ENCODE data around the gene CEACAM6.

Gene CEACAM6

DNA sequence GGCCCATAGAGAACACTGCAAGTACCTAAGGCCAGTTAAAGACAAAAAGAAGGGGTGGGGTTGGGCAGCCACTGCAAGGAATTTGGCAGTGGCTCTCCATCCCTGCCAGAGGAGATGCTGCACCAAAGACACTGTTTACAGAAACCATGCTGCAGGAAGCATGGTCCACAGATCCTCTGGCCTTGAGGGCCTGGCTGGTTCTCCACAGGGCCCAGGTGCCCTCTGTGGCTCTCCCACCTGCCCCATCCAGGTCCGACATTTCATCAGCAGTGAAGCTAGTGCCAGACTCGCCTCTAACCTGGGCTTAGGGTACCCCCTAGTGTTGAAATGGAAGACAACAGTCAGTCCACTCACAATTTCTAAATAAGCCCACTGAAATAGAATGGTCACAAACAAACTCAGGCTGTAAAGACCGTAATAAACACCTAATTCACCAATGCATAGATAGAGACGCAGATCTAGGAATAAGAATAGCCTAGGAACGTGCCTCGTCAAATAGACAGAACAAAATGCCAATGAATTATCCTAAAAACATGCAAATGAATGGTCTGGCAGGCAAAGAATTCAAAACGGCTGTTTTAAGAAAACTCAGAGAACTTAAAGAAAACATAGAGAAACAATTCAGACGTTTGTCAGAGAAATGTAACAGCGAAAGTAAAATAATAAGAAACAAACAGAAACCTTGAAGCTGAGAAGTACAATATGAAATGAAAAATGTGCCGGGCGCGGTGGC is 65.8 kb downstream of the CEACAM6 start:
- H3K4me3 ChIP-seq (ENCODE audit: low read length), result no peak overlapping the region
- DNase-seq (ENCODE audit: low read depth), result peak; percentile 63
- TF ChIP-seq, protein P1, sequence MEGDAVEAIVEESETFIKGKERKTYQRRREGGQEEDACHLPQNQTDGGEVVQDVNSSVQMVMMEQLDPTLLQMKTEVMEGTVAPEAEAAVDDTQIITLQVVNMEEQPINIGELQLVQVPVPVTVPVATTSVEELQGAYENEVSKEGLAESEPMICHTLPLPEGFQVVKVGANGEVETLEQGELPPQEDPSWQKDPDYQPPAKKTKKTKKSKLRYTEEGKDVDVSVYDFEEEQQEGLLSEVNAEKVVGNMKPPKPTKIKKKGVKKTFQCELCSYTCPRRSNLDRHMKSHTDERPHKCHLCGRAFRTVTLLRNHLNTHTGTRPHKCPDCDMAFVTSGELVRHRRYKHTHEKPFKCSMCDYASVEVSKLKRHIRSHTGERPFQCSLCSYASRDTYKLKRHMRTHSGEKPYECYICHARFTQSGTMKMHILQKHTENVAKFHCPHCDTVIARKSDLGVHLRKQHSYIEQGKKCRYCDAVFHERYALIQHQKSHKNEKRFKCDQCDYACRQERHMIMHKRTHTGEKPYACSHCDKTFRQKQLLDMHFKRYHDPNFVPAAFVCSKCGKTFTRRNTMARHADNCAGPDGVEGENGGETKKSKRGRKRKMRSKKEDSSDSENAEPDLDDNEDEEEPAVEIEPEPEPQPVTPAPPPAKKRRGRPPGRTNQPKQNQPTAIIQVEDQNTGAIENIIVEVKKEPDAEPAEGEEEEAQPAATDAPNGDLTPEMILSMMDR (IDR thresholded peaks at IDR 0.05; ENCODE audit: insufficient read depth, low read depth, low read length, missing control alignments), result peak; percentile 74
